SKM-1 (cell line): ENCODE results near the gene MC5R.
"Not testable (repeated sequence)": the region's sequence is repeated elsewhere in the genome, so short reads cannot be mapped to it uniquely, and the experiment has no call there.

Experiments
- DNase-seq: peaks from one replicate; lab custom pipeline; 2025; ENCODE audit not compliant: unreplicated experiment; lab: John Stamatoyannopoulos, UW

Gene MC5R

GRCh38 chr18:13836559-13836958 is 12.6 kb downstream of the MC5R start:
- DNase-seq = no peak

GRCh38 chr18:13849791-13850190 is 25.8 kb downstream of the MC5R start:
- DNase-seq = no peak

GRCh38 chr18:13862898-13863297 is 38.9 kb downstream of the MC5R start:
- DNase-seq = not testable (repeated sequence)

- DNase-seq = no peak
Measured at GRCh38 chr18:13868501-13869271, 44.7 kb downstream of the MC5R start.

- DNase-seq = no peak
Measured at GRCh38 chr18:13871701-13872100, 47.8 kb downstream of the MC5R start.

GRCh38 chr18:13872373-13872772 is 48.4 kb downstream of the MC5R start:
- DNase-seq = no peak

GRCh38 chr18:13872932-13873331 is 49.0 kb downstream of the MC5R start:
- DNase-seq = no peak

GRCh38 chr18:13874558-13874957 is 50.6 kb downstream of the MC5R start:
- DNase-seq = no peak
